HepG2 (cell line): ENCODE measurements around the gene SLC25A45. TPM values are rescaled to one million over a fixed set of nuclear protein-coding genes. Genes with fewer than 3 reads are reported as not detected.

Experiments
- BRD4 ChIP-seq: sonication (generic); formaldehyde crosslinking; IDR thresholded peaks from 2 replicates; pipeline ENCODE4 v1.4.0; 2020; ENCODE audit warnings: missing genetic modification reagents
- CBFB ChIP-seq: sonication (generic); formaldehyde crosslinking; IDR thresholded peaks from 2 replicates; pipeline ENCODE4 v1.4.0; 2020; ENCODE audit warnings: missing genetic modification reagents
- KLF12 ChIP-seq: sonication (generic); formaldehyde crosslinking; IDR thresholded peaks from 2 replicates; pipeline ENCODE4 v1.4.0; 2020; ENCODE audit warnings: missing genetic modification reagents, borderline replicate concordance
- KLF13 ChIP-seq: sonication (generic); formaldehyde crosslinking; IDR thresholded peaks from 2 replicates; pipeline ENCODE4 v1.4.0; 2020; ENCODE audit warnings: mild to moderate bottlenecking, missing genetic modification reagents
- KLF15 ChIP-seq: sonication (generic); formaldehyde crosslinking; IDR thresholded peaks from 2 replicates; pipeline ENCODE4 v1.8.1; 2023; ENCODE audit warnings: borderline replicate concordance, mild to moderate bottlenecking, inconsistent platforms, missing genetic modification reagents, mixed read lengths
- KLF16 ChIP-seq, 2 experiments: sonication (generic) in 1 of 2; formaldehyde crosslinking in 1 of 2; IDR thresholded peaks; 2 replicates each; pipeline versions ENCODE4 v1.6.1 to v1.8.0; 2016 to 2023; ENCODE audit warnings: missing genetic modification reagents in 2 of 2, missing compliant biosample characterization in 1 of 2
- KLF6 ChIP-seq: IDR thresholded peaks from 2 replicates; pipeline ENCODE4 v1.8.0; 2016; ENCODE audit warnings: missing biosample characterization, missing genetic modification reagents
- MTA3 ChIP-seq: sonication (generic); formaldehyde crosslinking; IDR thresholded peaks from 2 replicates; pipeline ENCODE4 v1.4.0; 2020; ENCODE audit warnings: missing genetic modification reagents
- SMYD3 ChIP-seq: sonication (generic); formaldehyde crosslinking; IDR thresholded peaks from 2 replicates; pipeline ENCODE4 v1.8.1; 2023; ENCODE audit warnings: mild to moderate bottlenecking, missing genetic modification reagents
- THRA ChIP-seq: sonication (generic); formaldehyde crosslinking; IDR thresholded peaks from 2 replicates; pipeline ENCODE4 v1.4.0; 2020; ENCODE audit warnings: missing genetic modification reagents, borderline replicate concordance
- ZFP41 ChIP-seq: sonication (generic); formaldehyde crosslinking; IDR thresholded peaks from 2 replicates; pipeline ENCODE4 v1.4.0; 2020; ENCODE audit warnings: mild to moderate bottlenecking, missing genetic modification reagents, borderline replicate concordance
- ZFP82 ChIP-seq: sonication (generic); formaldehyde crosslinking; IDR thresholded peaks from 2 replicates; pipeline ENCODE4 v1.5.1; 2020; ENCODE audit warnings: mild to moderate bottlenecking, missing genetic modification reagents, borderline replicate concordance
- ZFX ChIP-seq: sonication (generic); formaldehyde crosslinking; IDR thresholded peaks from 2 replicates; pipeline ENCODE4 v1.4.0; 2020; ENCODE audit warnings: mild to moderate bottlenecking, low read depth, missing genetic modification reagents, moderate library complexity
- ZNF224 ChIP-seq: sonication (generic); formaldehyde crosslinking; IDR thresholded peaks from 2 replicates; pipeline ENCODE4 v1.5.0; 2020; ENCODE audit warnings: mild to moderate bottlenecking, missing genetic modification reagents
- ZNF512B ChIP-seq: sonication (generic); formaldehyde crosslinking; IDR thresholded peaks from 2 replicates; pipeline ENCODE4 v1.5.1; 2020; ENCODE audit warnings: missing genetic modification reagents, mild to moderate bottlenecking, borderline replicate concordance
- ZNF530 ChIP-seq: sonication (generic); formaldehyde crosslinking; IDR thresholded peaks from 2 replicates; pipeline ENCODE4 v1.5.0; 2020; ENCODE audit warnings: low read depth, mild to moderate bottlenecking, missing genetic modification reagents
- ZNF674 ChIP-seq: sonication (generic); formaldehyde crosslinking; IDR thresholded peaks from 2 replicates; pipeline ENCODE4 v1.5.0; 2020; ENCODE audit warnings: low read depth, mild to moderate bottlenecking, missing genetic modification reagents
- ZNF766 ChIP-seq: sonication (generic); formaldehyde crosslinking; IDR thresholded peaks from 2 replicates; pipeline ENCODE4 v1.5.0; 2020; ENCODE audit warnings: missing genetic modification reagents, borderline replicate concordance
- ZSCAN20 ChIP-seq: sonication (generic); formaldehyde crosslinking; IDR thresholded peaks from 2 replicates; pipeline ENCODE4 v1.4.0; 2020; ENCODE audit warnings: missing genetic modification reagents, mild to moderate bottlenecking, borderline replicate concordance
- polyA plus RNA-seq, 8 experiments: library from polyadenylated mRNA; depleted of rRNA in 3 of 8; stranded (reverse) in 7 of 8; unstranded in 1 of 8; fragments of >200 nt; fragmentation: Illumina TruSeq in 4 of 8; extraction: Trizol in 4 of 8; gene quantifications; 2 replicates each; pipeline versions ENCODE4 v1.2.1 to v1.2.3, GENCODE V29; 2011 to 2016; ENCODE audit warnings: low read depth in 4 of 8, missing spikeins in 1 of 8, mixed read lengths in 1 of 8; ENCODE audit not compliant: insufficient read depth in 1 of 8
- total RNA-seq, 5 experiments: library from RNA; depleted of rRNA; stranded (reverse); fragments of >200 nt; fragmentation: Illumina TruSeq; extraction: Trizol; gene quantifications; 2 replicates each; pipeline ENCODE4 v1.2.3, GENCODE V29; 2016; ENCODE audit warnings: low read depth in 1 of 5
- TF ChIP-seq, protein P1 (sequence below): sonication (generic); formaldehyde crosslinking; IDR thresholded peaks from 2 replicates; pipeline ENCODE4 v1.8.1; 2022; ENCODE audit warnings: low read depth, mild to moderate bottlenecking, missing genetic modification reagents

SLC25A45 gene
- total and polyA plus RNA-seq, 2 of the 13 experiments (the other 11 are each of a cell fraction or from before 2014, with no cell fraction given), result 1.2 to 3.4 TPM

DNA sequence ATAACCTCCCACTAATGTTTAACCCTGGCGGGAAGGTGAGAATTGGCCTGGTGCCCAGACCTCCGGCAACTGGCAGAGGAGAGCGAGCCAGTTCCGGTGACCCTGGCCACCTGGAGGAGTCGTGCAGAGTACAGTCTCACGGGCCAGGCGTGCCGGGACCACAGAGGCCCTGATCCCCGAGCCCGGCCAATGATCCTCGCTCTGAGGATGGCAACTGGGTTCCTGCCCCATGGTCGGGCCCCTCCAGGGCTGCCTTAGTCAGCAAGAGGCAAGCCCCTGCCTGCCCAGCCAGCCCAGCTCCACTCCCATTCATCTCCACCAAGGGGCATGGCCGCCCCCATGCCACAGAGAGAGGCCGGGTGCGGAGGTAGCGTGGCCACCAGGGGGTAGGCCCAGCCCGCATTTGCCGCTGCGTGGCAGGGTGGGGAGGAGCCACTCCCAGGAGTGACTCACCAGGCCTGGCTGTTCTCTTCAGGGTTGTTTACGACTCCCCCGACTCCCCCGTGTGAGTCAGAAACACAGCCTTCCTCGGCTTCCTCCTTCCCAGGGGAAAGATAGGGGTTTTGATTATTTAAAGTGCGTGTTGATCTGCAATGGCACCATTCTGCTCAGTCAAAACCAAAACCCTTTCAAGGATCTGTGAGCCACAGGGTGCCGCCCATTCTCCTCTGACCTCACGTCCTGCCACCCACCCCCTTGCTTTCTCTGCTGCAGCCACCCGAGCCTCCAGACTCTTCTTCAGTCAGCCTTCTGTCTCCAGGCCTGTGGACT lies at the start of gene SLC25A45 (continued):
- TF ChIP-seq KLF16 (CRISPR knock-in tag; IDR thresholded peaks at IDR 0.05), result peak in 1 of 2 experiments; percentile 83; a peak in 1 of 4 replicates
- TF ChIP-seq, protein P1, sequence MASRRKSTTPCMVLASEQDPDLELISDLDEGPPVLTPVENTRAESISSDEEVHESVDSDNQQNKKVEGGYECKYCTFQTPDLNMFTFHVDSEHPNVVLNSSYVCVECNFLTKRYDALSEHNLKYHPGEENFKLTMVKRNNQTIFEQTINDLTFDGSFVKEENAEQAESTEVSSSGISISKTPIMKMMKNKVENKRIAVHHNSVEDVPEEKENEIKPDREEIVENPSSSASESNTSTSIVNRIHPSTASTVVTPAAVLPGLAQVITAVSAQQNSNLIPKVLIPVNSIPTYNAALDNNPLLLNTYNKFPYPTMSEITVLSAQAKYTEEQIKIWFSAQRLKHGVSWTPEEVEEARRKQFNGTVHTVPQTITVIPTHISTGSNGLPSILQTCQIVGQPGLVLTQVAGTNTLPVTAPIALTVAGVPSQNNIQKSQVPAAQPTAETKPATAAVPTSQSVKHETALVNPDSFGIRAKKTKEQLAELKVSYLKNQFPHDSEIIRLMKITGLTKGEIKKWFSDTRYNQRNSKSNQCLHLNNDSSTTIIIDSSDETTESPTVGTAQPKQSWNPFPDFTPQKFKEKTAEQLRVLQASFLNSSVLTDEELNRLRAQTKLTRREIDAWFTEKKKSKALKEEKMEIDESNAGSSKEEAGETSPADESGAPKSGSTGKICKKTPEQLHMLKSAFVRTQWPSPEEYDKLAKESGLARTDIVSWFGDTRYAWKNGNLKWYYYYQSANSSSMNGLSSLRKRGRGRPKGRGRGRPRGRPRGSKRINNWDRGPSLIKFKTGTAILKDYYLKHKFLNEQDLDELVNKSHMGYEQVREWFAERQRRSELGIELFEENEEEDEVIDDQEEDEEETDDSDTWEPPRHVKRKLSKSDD (CRISPR knock-in tag), result peak; percentile 14
- peak; percentile 93 for TF ChIP-seq SMYD3 (CRISPR knock-in tag)
- TF ChIP-seq KLF12 (CRISPR knock-in tag), result peak; percentile 20; the same call in 1 of the 2 replicates
- no peak; the same call in 1 of the 2 replicates for TF ChIP-seq KLF15 (CRISPR knock-in tag)
- peak; percentile 96 for TF ChIP-seq ZFX (CRISPR knock-in tag)
- TF ChIP-seq CBFB (CRISPR knock-in tag), result peak; percentile 84
- no peak for TF ChIP-seq ZNF530
- TF ChIP-seq KLF13 (CRISPR knock-in tag), result no peak
- no peak for TF ChIP-seq ZNF512B (CRISPR knock-in tag)
- peak; percentile 83 for TF ChIP-seq THRA (CRISPR knock-in tag)
- TF ChIP-seq ZFP41 (CRISPR knock-in tag), result peak; percentile 69; the same call in 1 of the 2 replicates
- no peak for TF ChIP-seq MTA3 (CRISPR knock-in tag)
- TF ChIP-seq KLF6 (CRISPR knock-in tag), result peak; percentile 86
- TF ChIP-seq ZNF766 (CRISPR knock-in tag), result no peak
- no peak for TF ChIP-seq ZSCAN20 (CRISPR knock-in tag)
- peak; percentile 56; the same call in 1 of the 2 replicates for TF ChIP-seq ZFP82 (CRISPR knock-in tag)
- TF ChIP-seq ZNF674, result no peak
- TF ChIP-seq BRD4 (CRISPR knock-in tag), result no peak
- TF ChIP-seq ZNF224 (CRISPR knock-in tag), result peak; percentile 96
